Nephron progenitor cell (in vitro differentiated cells): Measurements from ENCODE around the gene CAB39L.

Experiments
- DNase-seq: peaks from one replicate; pipeline ENCODE4 v3.0.0; 2021
- H3K27ac Mint-ChIP-seq: 2 replicates; pipeline ENCODE4 v1.8.0; 2021; ENCODE audit warnings: mild to moderate bottlenecking, moderate library complexity, mixed read lengths
- H3K27me3 Mint-ChIP-seq: 2 replicates; pipeline ENCODE4 v1.8.0; 2021; ENCODE audit warnings: mild to moderate bottlenecking, low read depth, mixed read lengths; ENCODE audit not compliant: poor library complexity
- H3K36me3 Mint-ChIP-seq: 2 replicates; pipeline ENCODE4 v1.8.0; 2021; ENCODE audit warnings: low read depth, mixed read lengths
- H3K4me1 Mint-ChIP-seq: 2 replicates; pipeline ENCODE4 v1.8.0; 2021; ENCODE audit warnings: mixed read lengths
- H3K4me3 Mint-ChIP-seq: 2 replicates; pipeline ENCODE4 v1.8.0; 2021; ENCODE audit warnings: mild to moderate bottlenecking, moderate library complexity, mixed read lengths
- H3K9me3 Mint-ChIP-seq: 2 replicates; pipeline ENCODE4 v1.8.0; 2021; ENCODE audit warnings: mild to moderate bottlenecking, moderate library complexity, mixed read lengths
- CTCF ChIP-seq: fragments of 200-600 bp; sonication (generic); IDR thresholded peaks from 2 replicates; pipeline ENCODE4 v1.5.0; 2021; ENCODE audit warnings: antibody characterized with exemption

CAB39L gene

GRCh38 chr13:49326222-49326917 lies 117.5 kb downstream of the CAB39L start:
- H3K36me3 Mint-ChIP-seq, result no peaks in the 10 kb centered on the region
- no peak for DNase-seq

GRCh38 chr13:49323344-49323743 lies 120.5 kb downstream of the CAB39L start:
- Mint-ChIP-seq H3K27me3 (peaks cover 8% of the 10 kb centered on the region), H3K36me3 (no peaks in the 10 kb centered on the region), H3K27ac (no peak overlapping the region), H3K4me1 (peaks cover 11% of the 10 kb centered on the region), H3K4me3 (no peak overlapping the region), H3K9me3 (no peaks in the 10 kb centered on the region)
- DNase-seq, result no peak
- no peak for TF ChIP-seq CTCF

More at GRCh38 chr13:49326222-49326917, 117.5 kb downstream of the CAB39L start:
- Mint-ChIP-seq H3K4me1 (no peaks in the 10 kb centered on the region), H3K27me3 (peaks cover 8% of the 10 kb centered on the region), H3K4me3 (no peak overlapping the region), H3K9me3 (no peaks in the 10 kb centered on the region), H3K27ac (no peak overlapping the region)
- no peak for TF ChIP-seq CTCF

GRCh38 chr13:49322702-49323101 lies 121.2 kb downstream of the CAB39L start:
- H3K4me1 Mint-ChIP-seq, result peaks cover 11% of the 10 kb centered on the region
- DNase-seq, result no peak
- peaks cover 8% of the 10 kb centered on the region for H3K27me3 Mint-ChIP-seq
- H3K4me3 Mint-ChIP-seq, result no peak overlapping the region
- H3K36me3 Mint-ChIP-seq, result peaks cover 4% of the 10 kb centered on the region
- H3K9me3 Mint-ChIP-seq, result no peaks in the 10 kb centered on the region
- TF ChIP-seq CTCF, result no peak
- H3K27ac Mint-ChIP-seq, result no peak overlapping the region

- Mint-ChIP-seq H3K4me3 (no peak overlapping the region), H3K36me3 (peaks cover 12% of the 10 kb centered on the region), H3K9me3 (no peaks in the 10 kb centered on the region), H3K27me3 (peaks cover 8% of the 10 kb centered on the region), H3K4me1 (peaks cover 11% of the 10 kb centered on the region), H3K27ac (no peak overlapping the region)
- TF ChIP-seq CTCF, result no peak
- DNase-seq, result no peak
Measured at GRCh38 chr13:49320975-49321374, 122.9 kb downstream of the CAB39L start.

- Mint-ChIP-seq H3K9me3 (no peaks in the 10 kb centered on the region), H3K27ac (no peak overlapping the region), H3K4me1 (peaks cover 15% of the 10 kb centered on the region), H3K4me3 (no peak overlapping the region), H3K36me3 (peaks cover 12% of the 10 kb centered on the region), H3K27me3 (peaks cover 12% of the 10 kb centered on the region)
- DNase-seq, result no peak
- TF ChIP-seq CTCF, result no peak
Measured at GRCh38 chr13:49319951-49320350, 123.9 kb downstream of the CAB39L start.

- no peak for TF ChIP-seq CTCF
- Mint-ChIP-seq H3K27ac (no peak overlapping the region), H3K4me1 (peaks cover 15% of the 10 kb centered on the region), H3K27me3 (peaks cover 12% of the 10 kb centered on the region), H3K4me3 (no peak overlapping the region), H3K9me3 (no peaks in the 10 kb centered on the region), H3K36me3 (peaks cover 12% of the 10 kb centered on the region)
- no peak for DNase-seq
Measured at GRCh38 chr13:49319551-49319950, 124.3 kb downstream of the CAB39L start.
